ENCODE results near the gene PACS2. TPM values are rescaled to one million over a fixed set of nuclear protein-coding genes. Genes with fewer than 3 reads are reported as not detected.

Gene PACS2
- total RNA-seq, 1 experiment from 2014 or later: 62.0 TPM

GRCh38 chr14:105316968-105317510 is 2.5 kb downstream of the PACS2 start:
- Histone ChIP-seq H3K9ac (ENCODE audit: low read length) (no peak overlapping the region), H2AFZ (ENCODE audit: low read length) (no peak overlapping the region), H3K9me3 (ENCODE audit: low read length) (no peaks in the 10 kb centered on the region), H3K27ac (ENCODE audit: low read length) (no peak overlapping the region), H3K36me3 (ENCODE audit: low read depth, low read length) (no peaks in the 10 kb centered on the region), H3K4me1 (ENCODE audit: insufficient read depth, low read length) (peaks cover 23% of the 10 kb centered on the region; the same call in 1 of the 2 replicates), H4K20me1 (ENCODE audit: low read length) (no peaks in the 10 kb centered on the region), H3K4me2 (ENCODE audit: low read length) (peak overlapping the region; percentile 99; the same call in 1 of the 2 replicates), H3K27me3 (ENCODE audit: low read length) (no peaks in the 10 kb centered on the region), H3F3A (ENCODE audit: low read length, unreplicated experiment) (no peaks in the 10 kb centered on the region), H3K9me2 (replicated peaks; ENCODE audit: low read length) (no peaks in the 10 kb centered on the region), H3K4me3 (ENCODE audit: low read length) (no peak overlapping the region), H3K79me2 (ENCODE audit: low read length) (peaks cover 63% of the 10 kb centered on the region)
- ATAC-seq (no peak), DNase-seq (no peak)
- no peak for TF ChIP-seq EZH2 (IDR thresholded peaks at IDR 0.05; ENCODE audit: low read length, unreplicated experiment)
- intact Hi-C loops (cut with micrococcal nuclease): no loop called here
- CTCF ChIA-PET: no interaction called here
- no TSS peak for BruUV-seq (replicated peaks)
- POLR2A ChIA-PET (ENCODE audit: unreplicated experiment): no interaction called here

- BruUV-seq (replicated peaks): no TSS peak
- no peaks in the 10 kb centered on the region for H3K27me3 ChIP-seq (ENCODE audit: low read length)
- no peak overlapping the region for H3K4me2 ChIP-seq (ENCODE audit: low read length)
- ATAC-seq: no peak
- intact Hi-C loops (cut with micrococcal nuclease): no loop called here
- H3K9me3 ChIP-seq (ENCODE audit: low read length): no peaks in the 10 kb centered on the region
- no peak overlapping the region for H2AFZ ChIP-seq (ENCODE audit: low read length)
- H3K9me2 ChIP-seq (replicated peaks; ENCODE audit: low read length): no peaks in the 10 kb centered on the region
- ChIA-PET POLR2A (ENCODE audit: unreplicated experiment) (no interaction called here), CTCF (no interaction called here)
- H3K79me2 ChIP-seq (ENCODE audit: low read length): peaks cover 66% of the 10 kb centered on the region
- TF ChIP-seq EZH2phosphoT487 (IDR thresholded peaks at IDR 0.05; ENCODE audit: borderline replicate concordance, low read length): no peak
- no peak for TF ChIP-seq CTCF (conservative IDR thresholded peaks at IDR 0.05; ENCODE audit: low read depth, low read length)
- TF ChIP-seq EZH2 (IDR thresholded peaks at IDR 0.05; ENCODE audit: low read length, unreplicated experiment): no peak
- no peaks in the 10 kb centered on the region for H3F3A ChIP-seq (ENCODE audit: low read length, unreplicated experiment)
- no peaks in the 10 kb centered on the region for H3K36me3 ChIP-seq (ENCODE audit: low read depth, low read length)
- no peak overlapping the region for H3K27ac ChIP-seq (ENCODE audit: low read length)
- H3K9ac ChIP-seq (ENCODE audit: low read length): no peak overlapping the region
- no peak overlapping the region for H3K4me3 ChIP-seq (ENCODE audit: low read length)
- peaks cover 23% of the 10 kb centered on the region; the same call in 1 of the 2 replicates for H3K4me1 ChIP-seq (ENCODE audit: insufficient read depth, low read length)
- H4K20me1 ChIP-seq (ENCODE audit: low read length): no peaks in the 10 kb centered on the region
- DNase-seq: no peak
Observed at GRCh38 chr14:105317546-105317945, 3.0 kb downstream of the PACS2 start.

- H2AFZ ChIP-seq (ENCODE audit: low read length): no peak overlapping the region
- no TSS peak for BruUV-seq (replicated peaks)
- H3K4me2 ChIP-seq (ENCODE audit: low read length): no peak overlapping the region
- DNase-seq: no peak
- no peak overlapping the region for H3K27ac ChIP-seq (ENCODE audit: low read length)
- no peaks in the 10 kb centered on the region for H3F3A ChIP-seq (ENCODE audit: low read length, unreplicated experiment)
- H3K9ac ChIP-seq (ENCODE audit: low read length): no peak overlapping the region
- H3K4me3 ChIP-seq (ENCODE audit: low read length): no peak overlapping the region
- no peaks in the 10 kb centered on the region; the same call in 1 of the 2 replicates for H4K20me1 ChIP-seq (ENCODE audit: low read length)
- no peaks in the 10 kb centered on the region for H3K9me3 ChIP-seq (ENCODE audit: low read length)
- H3K4me1 ChIP-seq (ENCODE audit: insufficient read depth, low read length): 0 out of 2 replicates have a peak, but pooled peaks cover 4% of the 10 kb centered on the region
- ATAC-seq: no peak
- peaks cover 75% of the 10 kb centered on the region for H3K79me2 ChIP-seq (ENCODE audit: low read length)
- H3K36me3 ChIP-seq (ENCODE audit: low read depth, low read length): no peaks in the 10 kb centered on the region
- ChIA-PET CTCF (interaction anchor here (0.6 kb wide), 1 partner anchor 557 kb away, joined by 4 read pairs; no protein-coding TSS in a partner anchor), POLR2A (ENCODE audit: unreplicated experiment) (no interaction called here)
- TF ChIP-seq CTCF (conservative IDR thresholded peaks at IDR 0.05; ENCODE audit: low read depth, low read length) (no peak), EZH2phosphoT487 (IDR thresholded peaks at IDR 0.05; ENCODE audit: borderline replicate concordance, low read length) (no peak), EZH2 (IDR thresholded peaks at IDR 0.05; ENCODE audit: low read length, unreplicated experiment) (no peak)
- no peaks in the 10 kb centered on the region for H3K9me2 ChIP-seq (replicated peaks; ENCODE audit: low read length)
- intact Hi-C loops (cut with micrococcal nuclease): no loop called here
- H3K27me3 ChIP-seq (ENCODE audit: low read length): no peaks in the 10 kb centered on the region
Observed at GRCh38 chr14:105322791-105323556, 8.4 kb downstream of the PACS2 start.
